HG02623 (cell line): ENCODE measurements around the gene PHOX2B.
"Not testable (repeated sequence)": the region's sequence is repeated elsewhere in the genome, so short reads cannot be mapped to it uniquely, and the experiment has no call there.

Experiments
- ATAC-seq: cut with Tn5 transposase; IDR thresholded peaks from one replicate; pipeline ENCODE4 v1.9.1; 2021; ENCODE audit warnings: moderate library complexity; ENCODE audit not compliant: unreplicated experiment

PHOX2B gene

DNA sequence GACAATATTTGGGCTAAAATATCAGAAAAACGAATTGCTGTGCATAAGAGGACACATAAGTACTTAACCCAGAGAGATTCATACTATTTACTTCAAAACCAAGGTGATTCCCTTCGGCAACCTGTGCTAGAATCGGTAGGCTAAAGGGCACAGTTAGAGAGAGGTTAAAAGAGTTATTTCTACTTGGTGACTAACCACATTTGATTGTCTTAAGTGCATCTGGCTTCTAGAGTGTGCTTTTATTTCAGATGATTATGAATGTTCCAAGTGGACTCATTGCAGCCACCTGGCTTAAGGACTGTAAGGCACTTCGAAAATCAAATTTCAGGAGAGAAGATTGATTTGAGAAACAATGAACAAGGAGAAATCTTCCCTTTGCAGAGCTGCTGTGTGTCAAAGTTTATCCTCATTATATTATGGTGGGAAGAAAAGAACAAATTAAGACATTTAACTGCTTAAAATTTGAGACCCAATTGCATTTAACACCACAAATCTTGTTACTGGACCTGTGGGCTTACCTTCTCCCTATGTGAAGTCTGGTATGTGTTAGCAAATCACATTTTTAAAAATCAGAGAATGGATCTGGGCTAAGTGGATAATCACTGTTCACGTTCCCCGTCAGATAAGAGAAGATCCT, 34.0 kb downstream of the PHOX2B start:
- ATAC-seq = no peak

DNA sequence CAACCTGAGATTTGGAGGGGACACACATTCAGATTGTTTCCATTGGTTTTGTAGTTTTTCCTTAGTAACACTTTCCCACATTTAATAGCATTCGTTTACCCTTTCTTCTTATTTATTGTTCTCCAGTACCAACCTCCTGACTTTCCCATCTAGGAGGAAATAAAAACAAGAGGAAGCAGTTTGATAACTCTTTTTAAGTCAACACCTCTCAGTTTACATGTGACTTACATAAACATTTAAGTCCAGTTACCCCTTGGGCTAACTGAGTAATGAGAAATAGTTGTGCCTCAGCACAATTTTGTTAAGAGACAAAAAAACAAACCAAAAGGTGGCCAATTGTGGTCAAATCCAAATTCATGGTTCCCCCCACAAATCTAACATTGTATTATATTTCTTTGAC, 34.8 kb downstream of the PHOX2B start:
- ATAC-seq = no peak

DNA sequence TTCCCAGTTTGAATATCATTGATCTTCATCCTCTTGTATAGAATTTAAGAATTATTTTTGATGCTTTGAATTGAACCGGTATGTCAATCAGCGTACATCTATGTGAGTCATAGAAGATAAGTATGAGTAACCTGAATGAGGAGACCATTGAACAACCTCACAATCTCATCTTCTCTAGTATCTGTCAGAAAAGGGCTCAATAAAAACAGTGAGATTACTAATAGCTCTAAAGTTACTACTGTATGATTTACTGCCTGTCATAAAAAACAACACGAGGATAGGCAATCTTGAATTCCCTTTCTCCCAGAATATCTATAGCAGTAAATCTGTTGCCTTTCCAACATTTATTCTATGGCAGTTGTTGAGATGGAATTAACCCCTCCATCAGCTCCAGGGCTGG, 36.1 kb downstream of the PHOX2B start:
- ATAC-seq = no peak

DNA sequence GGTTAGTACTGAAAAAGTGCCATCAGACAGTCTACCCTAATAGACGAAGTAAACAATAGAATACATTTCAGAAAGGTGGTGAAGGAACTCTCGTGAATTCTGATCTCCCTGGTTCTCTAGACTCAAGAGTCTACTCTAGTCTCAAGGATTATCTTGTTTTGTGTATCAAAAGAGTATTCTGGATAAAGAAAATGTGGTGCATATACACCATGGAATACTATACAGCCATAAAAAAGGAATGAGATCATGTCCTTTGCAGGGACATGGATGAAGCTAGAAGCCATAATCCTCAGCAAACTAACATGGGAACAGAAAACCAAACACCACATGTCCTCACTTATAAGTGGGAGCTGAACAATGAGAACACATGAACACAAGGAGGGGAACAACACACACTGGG, 36.9 kb downstream of the PHOX2B start:
- not testable (repeated sequence) for ATAC-seq

DNA sequence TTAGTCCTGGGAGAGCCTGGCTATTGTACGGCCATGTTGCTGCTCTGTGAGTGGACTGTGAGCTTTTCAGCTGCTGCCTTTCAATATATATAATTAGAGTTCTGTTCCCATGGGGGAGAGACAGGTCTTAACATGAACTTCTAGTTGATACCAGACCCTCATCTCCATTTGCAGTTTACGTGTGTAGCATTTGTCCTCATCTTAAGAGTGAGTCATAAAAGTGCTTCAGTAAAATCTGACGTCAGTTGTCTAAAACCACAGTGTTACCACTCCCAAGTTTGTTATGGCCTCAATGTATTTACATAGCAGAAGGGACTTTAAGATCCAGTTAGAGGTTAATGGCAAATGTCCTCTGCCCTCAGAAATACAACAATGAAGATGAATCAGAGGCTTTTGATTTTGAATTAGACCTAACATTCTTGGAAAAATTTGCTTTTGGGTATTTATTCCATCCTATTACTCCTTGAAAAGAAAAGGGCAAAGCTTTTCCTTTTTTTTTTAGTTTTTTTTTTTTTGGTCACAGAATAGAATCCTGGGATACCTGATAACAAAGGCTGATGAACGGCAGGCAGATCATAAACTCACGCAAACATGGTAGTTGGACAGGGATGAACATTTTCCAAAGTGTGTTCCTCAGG, 38.6 kb downstream of the PHOX2B start:
- no peak for ATAC-seq

DNA sequence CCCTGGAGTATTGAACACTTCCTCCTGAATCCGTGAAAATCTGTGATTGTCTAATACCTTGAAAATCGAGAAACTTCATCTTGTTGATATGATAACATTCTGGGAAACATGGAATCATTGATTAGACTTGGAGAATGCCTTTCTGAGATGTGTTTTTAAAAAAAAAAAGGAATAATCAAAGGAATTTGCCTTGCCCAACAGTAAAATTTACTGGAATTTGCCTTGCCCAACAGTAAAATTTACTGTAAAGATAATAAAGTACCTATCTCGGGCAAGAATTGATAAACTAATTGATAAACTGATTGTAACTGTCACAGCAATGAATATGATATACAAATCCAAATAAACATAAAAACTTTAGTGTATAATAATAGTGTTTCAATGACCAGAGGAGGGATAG, 44.7 kb downstream of the PHOX2B start:
- ATAC-seq = no peak

DNA sequence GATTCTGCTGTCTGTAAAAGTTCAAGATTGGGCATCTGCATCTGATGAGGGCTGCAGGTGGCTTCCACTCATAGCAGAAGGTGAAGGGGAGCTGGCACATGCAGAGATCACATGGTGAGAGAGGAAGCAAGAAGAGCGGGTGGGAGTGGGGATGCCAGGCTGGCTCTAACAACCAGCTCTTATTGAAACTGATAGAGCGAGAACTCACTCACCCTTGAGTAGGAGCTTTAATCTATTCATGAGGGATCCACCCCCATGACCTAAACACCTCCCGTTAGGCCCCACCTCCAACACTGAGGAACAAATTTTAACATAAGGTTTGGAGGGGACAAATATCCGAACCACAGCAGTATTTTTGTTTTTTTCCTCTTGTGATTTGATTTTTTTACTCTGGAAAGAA, 45.8 kb downstream of the PHOX2B start:
- no peak for ATAC-seq

DNA sequence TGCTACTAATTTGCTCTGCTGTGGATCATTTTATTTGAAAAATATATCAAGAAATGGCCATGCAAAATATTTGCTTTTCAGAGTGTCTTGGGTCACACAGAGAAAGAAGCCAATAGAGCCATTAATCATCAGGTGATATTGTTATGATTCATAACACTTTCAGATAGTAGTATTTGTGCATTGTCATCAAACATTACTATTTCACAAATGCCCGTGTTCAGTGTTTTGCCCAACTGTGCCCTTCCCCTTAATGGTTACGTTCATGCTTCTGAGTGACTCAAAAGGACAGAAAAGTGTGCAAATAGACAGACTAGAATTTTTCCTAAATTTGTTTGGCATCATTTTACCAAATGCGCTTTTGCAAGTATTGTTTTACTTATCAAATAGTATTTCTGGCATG, 46.5 kb downstream of the PHOX2B start:
- ATAC-seq = no peak

DNA sequence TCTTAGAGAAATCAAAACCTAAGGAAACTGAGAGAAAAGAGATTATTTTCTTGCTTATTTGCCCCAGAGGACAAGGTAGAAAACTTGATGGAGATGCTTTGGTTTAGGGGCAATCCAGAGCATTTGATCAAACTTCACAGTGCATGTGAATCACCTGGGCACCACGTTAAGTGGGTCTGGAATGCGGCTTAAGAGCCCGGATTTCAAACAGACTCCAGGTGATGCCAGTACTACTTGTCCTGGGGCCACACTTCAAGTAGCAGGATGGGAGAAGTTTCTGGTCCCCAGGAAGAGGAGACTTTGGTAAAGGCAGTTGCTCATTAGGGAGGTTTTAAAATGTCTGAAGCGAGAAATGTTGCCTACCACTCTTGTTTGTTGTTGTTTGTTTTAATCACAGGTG, 51.8 kb downstream of the PHOX2B start:
- no peak for ATAC-seq

DNA sequence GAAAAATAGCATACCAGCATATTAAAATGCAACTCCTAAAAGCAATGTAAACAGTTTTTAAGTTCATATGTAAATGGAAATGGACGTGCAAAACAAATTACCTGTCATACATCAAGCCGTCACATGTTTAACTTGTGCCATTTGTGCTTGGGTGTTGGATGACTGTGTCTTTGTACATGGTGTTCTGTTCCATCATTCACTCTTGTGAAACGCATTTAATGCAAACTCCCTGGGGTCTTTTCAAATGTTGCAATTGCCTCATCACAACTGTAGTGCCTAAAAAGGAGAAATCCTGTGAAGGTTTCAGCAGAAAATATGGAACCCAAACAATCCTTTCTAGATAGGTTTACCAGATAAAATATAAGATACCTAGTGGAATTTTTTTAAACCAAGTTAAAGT, 52.4 kb downstream of the PHOX2B start:
- ATAC-seq = no peak
